ENCODE data around the gene TBXAS1. TPM values are rescaled to one million over a fixed set of nuclear protein-coding genes. Genes with fewer than 3 reads are reported as not detected.

The TBXAS1 gene
- total RNA-seq, 3 donors from 2014 or later (not counting 1 experiment from before 2014, with no cell fraction given) = 72.7 to 110 (median 88.7) TPM

GRCh38 chr7:139895141-139895829, 66.2 kb downstream of the TBXAS1 start:
- peaks cover 8% of the 10 kb centered on the region for H3K4me1 ChIP-seq (ENCODE audit: control insufficient read depth, insufficient read depth, low read length)
- ATAC-seq (no peak), DNase-seq (no peak)
- no peaks in the 10 kb centered on the region for H3K9me3 ChIP-seq (ENCODE audit: control insufficient read depth, insufficient read depth, low read length)
- intact Hi-C loops (cut with micrococcal nuclease) = no loop called here
- H3K27me3 ChIP-seq (ENCODE audit: control insufficient read depth, insufficient read depth, low read length) = no peaks in the 10 kb centered on the region
- no peaks in the 10 kb centered on the region for H3K27me3 Mint-ChIP-seq (ENCODE audit: low read depth in 2 of 2)
- no peak overlapping the region for H3K4me3 Mint-ChIP-seq
- no peaks in the 10 kb centered on the region for H3K36me3 Mint-ChIP-seq
- TF ChIP-seq, protein P1, sequence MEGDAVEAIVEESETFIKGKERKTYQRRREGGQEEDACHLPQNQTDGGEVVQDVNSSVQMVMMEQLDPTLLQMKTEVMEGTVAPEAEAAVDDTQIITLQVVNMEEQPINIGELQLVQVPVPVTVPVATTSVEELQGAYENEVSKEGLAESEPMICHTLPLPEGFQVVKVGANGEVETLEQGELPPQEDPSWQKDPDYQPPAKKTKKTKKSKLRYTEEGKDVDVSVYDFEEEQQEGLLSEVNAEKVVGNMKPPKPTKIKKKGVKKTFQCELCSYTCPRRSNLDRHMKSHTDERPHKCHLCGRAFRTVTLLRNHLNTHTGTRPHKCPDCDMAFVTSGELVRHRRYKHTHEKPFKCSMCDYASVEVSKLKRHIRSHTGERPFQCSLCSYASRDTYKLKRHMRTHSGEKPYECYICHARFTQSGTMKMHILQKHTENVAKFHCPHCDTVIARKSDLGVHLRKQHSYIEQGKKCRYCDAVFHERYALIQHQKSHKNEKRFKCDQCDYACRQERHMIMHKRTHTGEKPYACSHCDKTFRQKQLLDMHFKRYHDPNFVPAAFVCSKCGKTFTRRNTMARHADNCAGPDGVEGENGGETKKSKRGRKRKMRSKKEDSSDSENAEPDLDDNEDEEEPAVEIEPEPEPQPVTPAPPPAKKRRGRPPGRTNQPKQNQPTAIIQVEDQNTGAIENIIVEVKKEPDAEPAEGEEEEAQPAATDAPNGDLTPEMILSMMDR (IDR thresholded peaks at IDR 0.05) = no peak
- H3K27ac ChIP-seq (ENCODE audit: low read length) = no peak overlapping the region
- peaks cover 34 to 51% of the 10 kb centered on the region in 2 donors for H3K4me1 Mint-ChIP-seq
- H3K4me3 ChIP-seq (ENCODE audit: low read length) = no peak overlapping the region
- H3K9me3 Mint-ChIP-seq = no peaks in the 10 kb centered on the region
- H3K27ac Mint-ChIP-seq = peak overlapping the region; percentile 45 to 73
- 86% methylated on average over 6 of the region's 6 CpGs for WGBS (ENCODE audit: insufficient coverage)
- H3K36me3 ChIP-seq (ENCODE audit: control insufficient read depth, insufficient read depth, low read length) = no peaks in the 10 kb centered on the region

DNA sequence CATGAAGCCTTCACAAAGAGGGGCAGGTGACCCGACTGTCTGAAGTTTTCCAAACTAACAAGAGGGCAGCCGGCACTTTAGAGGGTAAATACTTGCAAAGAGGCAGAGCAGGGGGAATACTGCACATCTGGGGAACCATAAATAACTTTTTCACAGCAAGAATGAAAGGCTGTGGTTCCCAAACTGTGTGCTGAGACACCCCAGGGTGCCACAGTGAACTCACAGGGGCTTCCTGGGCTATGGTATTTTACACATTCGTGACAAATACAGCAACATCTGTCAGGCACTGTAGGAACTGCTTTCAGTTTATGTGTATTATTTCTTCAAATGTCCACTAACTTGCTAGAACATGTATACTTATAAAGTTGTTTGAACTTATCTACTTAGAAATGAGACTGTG, 67.2 kb downstream of the TBXAS1 start:
- no peak for DNase-seq
- ATAC-seq = no peak
- H3K9me3 ChIP-seq (ENCODE audit: control insufficient read depth, insufficient read depth, low read length) = no peaks in the 10 kb centered on the region
- H3K27ac Mint-ChIP-seq = peak overlapping the region; percentile 45 to 73
- 75% methylated on average over 3 of the region's 3 CpGs for WGBS (ENCODE audit: insufficient coverage)
- no peaks in the 10 kb centered on the region for H3K9me3 Mint-ChIP-seq
- peaks cover 35 to 50% of the 10 kb centered on the region in 2 donors for H3K4me1 Mint-ChIP-seq
- TF ChIP-seq, protein P1 (IDR thresholded peaks at IDR 0.05) = no peak
- H3K4me3 Mint-ChIP-seq = no peak overlapping the region
- H3K36me3 Mint-ChIP-seq = no peaks in the 10 kb centered on the region
- H3K36me3 ChIP-seq (ENCODE audit: control insufficient read depth, insufficient read depth, low read length) = no peaks in the 10 kb centered on the region
- no peak overlapping the region for H3K4me3 ChIP-seq (ENCODE audit: low read length)
- no peak overlapping the region for H3K27ac ChIP-seq (ENCODE audit: low read length)
- peaks cover 13% of the 10 kb centered on the region for H3K4me1 ChIP-seq (ENCODE audit: control insufficient read depth, insufficient read depth, low read length)
- H3K27me3 ChIP-seq (ENCODE audit: control insufficient read depth, insufficient read depth, low read length) = no peaks in the 10 kb centered on the region
- H3K27me3 Mint-ChIP-seq (ENCODE audit: low read depth in 2 of 2) = no peaks in the 10 kb centered on the region
- intact Hi-C loops (cut with micrococcal nuclease) = no loop called here

- Histone ChIP-seq H3K27ac (ENCODE audit: low read length) (no peak overlapping the region), H3K4me3 (ENCODE audit: low read length) (no peak overlapping the region), H3K27me3 (ENCODE audit: control insufficient read depth, insufficient read depth, low read length) (no peaks in the 10 kb centered on the region), H3K36me3 (ENCODE audit: control insufficient read depth, insufficient read depth, low read length) (no peaks in the 10 kb centered on the region), H3K9me3 (ENCODE audit: control insufficient read depth, insufficient read depth, low read length) (no peaks in the 10 kb centered on the region), H3K4me1 (ENCODE audit: control insufficient read depth, insufficient read depth, low read length) (peaks cover 17% of the 10 kb centered on the region)
- intact Hi-C loops (cut with micrococcal nuclease) = no loop called here
- Mint-ChIP-seq H3K27me3 (ENCODE audit: low read depth in 2 of 2) (no peaks in the 10 kb centered on the region), H3K9me3 (no peaks in the 10 kb centered on the region), H3K27ac (peak overlapping the region in 1 of 2 donors; percentile 73), H3K4me3 (no peak overlapping the region), H3K4me1 (peaks cover 35 to 51% of the 10 kb centered on the region in 2 donors), H3K36me3 (no peaks in the 10 kb centered on the region)
- TF ChIP-seq, protein P1 (IDR thresholded peaks at IDR 0.05) = no peak
- DNase-seq (no peak), ATAC-seq (no peak)
- 91% methylated on average over 6 of the region's 6 CpGs for WGBS (ENCODE audit: insufficient coverage)
Measured at GRCh38 chr7:139896831-139897230, 67.8 kb downstream of the TBXAS1 start.

Data from natural killer cell (primary cell).